ENCODE results near the gene PPP1R13L.

The PPP1R13L gene

DNA sequence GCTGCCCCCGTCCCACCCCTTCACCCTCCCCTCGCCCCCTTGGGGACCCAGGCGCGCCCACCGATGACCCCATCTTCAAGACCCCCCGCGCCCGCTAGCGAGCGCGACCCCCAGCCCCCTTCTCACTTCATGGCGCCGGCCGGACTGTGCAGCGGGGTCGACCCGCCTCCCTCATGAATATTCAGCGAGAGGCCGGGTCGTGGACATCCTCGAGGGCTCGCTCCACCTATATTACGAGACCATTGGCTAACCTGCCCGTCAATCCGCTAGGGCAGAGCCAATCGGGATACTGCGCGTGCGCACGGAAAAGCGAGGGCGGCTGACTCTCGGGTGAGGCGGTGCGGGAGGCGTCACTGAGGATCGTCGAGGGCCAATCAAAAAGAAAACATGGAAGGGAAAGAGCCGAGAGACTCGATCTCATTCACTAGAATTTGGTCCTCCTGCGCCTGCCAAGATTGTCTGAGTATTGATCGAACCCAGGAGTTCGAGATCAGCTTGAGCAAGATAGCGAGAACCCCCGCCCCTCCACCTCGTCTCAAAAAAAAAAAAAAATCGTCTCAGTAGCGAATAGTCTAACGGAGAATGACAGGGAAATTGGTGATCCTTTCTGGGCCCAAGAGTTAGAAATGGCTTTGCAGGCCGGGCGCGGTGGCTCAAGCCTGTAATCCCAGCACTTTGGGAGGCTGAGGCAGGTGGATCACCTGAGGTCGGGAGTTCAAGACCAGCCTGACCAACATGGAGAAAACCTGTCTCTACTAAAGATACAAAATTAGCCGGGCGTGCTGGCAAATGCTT is 34.3 kb downstream of the PPP1R13L start, which contains the start of gene ERCC2 (continued):
- no peak for TF ChIP-seq ZNF747 (tag by site-specific recombination; IDR thresholded peaks at IDR 0.05)
- TF ChIP-seq PRDM10 (tag by site-specific recombination; IDR thresholded peaks at IDR 0.05), result no peak
- TF ChIP-seq, protein P1, sequence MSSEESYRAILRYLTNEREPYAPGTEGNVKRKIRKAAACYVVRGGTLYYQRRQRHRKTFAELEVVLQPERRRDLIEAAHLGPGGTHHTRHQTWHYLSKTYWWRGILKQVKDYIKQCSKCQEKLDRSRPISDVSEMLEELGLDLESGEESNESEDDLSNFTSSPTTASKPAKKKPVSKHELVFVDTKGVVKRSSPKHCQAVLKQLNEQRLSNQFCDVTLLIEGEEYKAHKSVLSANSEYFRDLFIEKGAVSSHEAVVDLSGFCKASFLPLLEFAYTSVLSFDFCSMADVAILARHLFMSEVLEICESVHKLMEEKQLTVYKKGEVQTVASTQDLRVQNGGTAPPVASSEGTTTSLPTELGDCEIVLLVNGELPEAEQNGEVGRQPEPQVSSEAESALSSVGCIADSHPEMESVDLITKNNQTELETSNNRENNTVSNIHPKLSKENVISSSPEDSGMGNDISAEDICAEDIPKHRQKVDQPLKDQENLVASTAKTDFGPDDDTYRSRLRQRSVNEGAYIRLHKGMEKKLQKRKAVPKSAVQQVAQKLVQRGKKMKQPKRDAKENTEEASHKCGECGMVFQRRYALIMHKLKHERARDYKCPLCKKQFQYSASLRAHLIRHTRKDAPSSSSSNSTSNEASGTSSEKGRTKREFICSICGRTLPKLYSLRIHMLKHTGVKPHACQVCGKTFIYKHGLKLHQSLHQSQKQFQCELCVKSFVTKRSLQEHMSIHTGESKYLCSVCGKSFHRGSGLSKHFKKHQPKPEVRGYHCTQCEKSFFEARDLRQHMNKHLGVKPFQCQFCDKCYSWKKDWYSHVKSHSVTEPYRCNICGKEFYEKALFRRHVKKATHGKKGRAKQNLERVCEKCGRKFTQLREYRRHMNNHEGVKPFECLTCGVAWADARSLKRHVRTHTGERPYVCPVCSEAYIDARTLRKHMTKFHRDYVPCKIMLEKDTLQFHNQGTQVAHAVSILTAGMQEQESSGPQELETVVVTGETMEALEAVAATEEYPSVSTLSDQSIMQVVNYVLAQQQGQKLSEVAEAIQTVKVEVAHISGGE (tag by site-specific recombination; conservative IDR thresholded peaks at IDR 0.05; ENCODE audit: low read depth), result no peak
- TF ChIP-seq ZNF148 (tag by site-specific recombination; IDR thresholded peaks at IDR 0.05; ENCODE audit: borderline replicate concordance), result no peak
- no peak for TF ChIP-seq ZBTB48 (tag by site-specific recombination; IDR thresholded peaks at IDR 0.05)
- no peak for TF ChIP-seq ZNF629 (tag by site-specific recombination; IDR thresholded peaks at IDR 0.05)
- TF ChIP-seq MYNN (tag by site-specific recombination; IDR thresholded peaks at IDR 0.05; ENCODE audit: borderline replicate concordance), result no peak
- TF ChIP-seq ZNF561 (tag by site-specific recombination; IDR thresholded peaks at IDR 0.05; ENCODE audit: borderline replicate concordance), result no peak
- TF ChIP-seq PRDM1 (tag by site-specific recombination; IDR thresholded peaks at IDR 0.05), result peak; percentile 83
- TF ChIP-seq ZSCAN16 (tag by site-specific recombination; IDR thresholded peaks at IDR 0.05), result no peak
- TF ChIP-seq ZNF544 (tag by site-specific recombination; IDR thresholded peaks at IDR 0.05), result no peak
- TF ChIP-seq SCRT1 (tag by site-specific recombination; IDR thresholded peaks at IDR 0.05; ENCODE audit: borderline replicate concordance), result no peak
- no peak for TF ChIP-seq ZNF777 (tag by site-specific recombination; IDR thresholded peaks at IDR 0.05; ENCODE audit: borderline replicate concordance)
- TF ChIP-seq HOXD13 (CRISPR knock-in tag; IDR thresholded peaks at IDR 0.05; ENCODE audit: borderline replicate concordance), result no peak
- TF ChIP-seq ZNF280D (tag by site-specific recombination; IDR thresholded peaks at IDR 0.05), result no peak
- no peak for TF ChIP-seq ZNF133 (tag by site-specific recombination; IDR thresholded peaks at IDR 0.05)
- no peak for TF ChIP-seq ZNF37A (tag by site-specific recombination; IDR thresholded peaks at IDR 0.05)
- no peak for TF ChIP-seq ZNF707 (tag by site-specific recombination; IDR thresholded peaks at IDR 0.05)
- 0 out of 2 replicates have a peak, but pooled peaks have one; percentile 41 for TF ChIP-seq SP7 (tag by site-specific recombination; IDR thresholded peaks at IDR 0.05)
- no peak for TF ChIP-seq PRDM4 (tag by site-specific recombination; IDR thresholded peaks at IDR 0.05)
- 0 out of 2 replicates have a peak, but pooled peaks have one; percentile 29 for TF ChIP-seq ZNF692 (tag by site-specific recombination; IDR thresholded peaks at IDR 0.05)
- TF ChIP-seq ZBTB17 (tag by site-specific recombination; IDR thresholded peaks at IDR 0.05), result peak; percentile 99

Measured in HEK293 (cell line).